ENCODE results near the gene PSMA7. TPM values are rescaled to one million over a fixed set of nuclear protein-coding genes. Genes with fewer than 3 reads are reported as not detected.
"Not testable (repeated sequence)": the region's sequence is repeated elsewhere in the genome, so short reads cannot be mapped to it uniquely, and the experiment has no call there.

Gene PSMA7
- total RNA-seq, 1 donor: 215 TPM

DNA sequence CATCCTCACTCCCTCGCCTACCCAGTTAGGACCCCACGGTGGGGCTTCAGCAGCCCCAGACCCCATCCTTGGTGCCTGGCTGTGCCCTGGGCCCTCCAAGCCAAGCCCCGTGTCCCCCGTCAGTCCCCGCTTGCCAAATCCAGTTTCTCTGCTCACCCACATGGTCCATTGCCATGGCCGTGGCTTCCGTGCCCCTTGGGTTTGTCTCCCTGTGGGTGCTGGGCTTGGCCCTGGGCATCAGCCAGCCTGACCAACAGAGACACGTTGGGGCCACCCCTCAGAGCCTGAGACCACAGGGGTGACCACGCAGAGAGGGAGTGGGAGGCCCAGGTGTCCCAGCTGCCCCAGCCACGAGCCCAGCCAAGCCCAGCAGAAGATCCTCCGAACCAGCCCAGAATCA, 8.0 kb upstream of the PSMA7 start:
- Histone ChIP-seq H3K4me2 (ENCODE audit: insufficient read depth, low read length) (no peak overlapping the region), H3K27ac (ENCODE audit: low read depth, low read length) (no peak overlapping the region), H3K36me3 (ENCODE audit: insufficient read depth, low read length) (peaks cover 6% of the 10 kb centered on the region), H2AFZ (ENCODE audit: low read length) (no peak overlapping the region), H3K79me2 (ENCODE audit: insufficient read depth, low read length) (peaks cover 99% of the 10 kb centered on the region), H3K4me3 (ENCODE audit: insufficient read depth, low read length) (no peak overlapping the region), H3K27me3 (ENCODE audit: insufficient read depth, low read length) (no peaks in the 10 kb centered on the region), H3K4me1 (ENCODE audit: insufficient read depth, low read length) (no peaks in the 10 kb centered on the region), H3K9me3 (ENCODE audit: low read depth, low read length) (no peaks in the 10 kb centered on the region), H4K20me1 (ENCODE audit: insufficient read depth, low read length) (peaks cover 77% of the 10 kb centered on the region)
- TF ChIP-seq, protein P1, sequence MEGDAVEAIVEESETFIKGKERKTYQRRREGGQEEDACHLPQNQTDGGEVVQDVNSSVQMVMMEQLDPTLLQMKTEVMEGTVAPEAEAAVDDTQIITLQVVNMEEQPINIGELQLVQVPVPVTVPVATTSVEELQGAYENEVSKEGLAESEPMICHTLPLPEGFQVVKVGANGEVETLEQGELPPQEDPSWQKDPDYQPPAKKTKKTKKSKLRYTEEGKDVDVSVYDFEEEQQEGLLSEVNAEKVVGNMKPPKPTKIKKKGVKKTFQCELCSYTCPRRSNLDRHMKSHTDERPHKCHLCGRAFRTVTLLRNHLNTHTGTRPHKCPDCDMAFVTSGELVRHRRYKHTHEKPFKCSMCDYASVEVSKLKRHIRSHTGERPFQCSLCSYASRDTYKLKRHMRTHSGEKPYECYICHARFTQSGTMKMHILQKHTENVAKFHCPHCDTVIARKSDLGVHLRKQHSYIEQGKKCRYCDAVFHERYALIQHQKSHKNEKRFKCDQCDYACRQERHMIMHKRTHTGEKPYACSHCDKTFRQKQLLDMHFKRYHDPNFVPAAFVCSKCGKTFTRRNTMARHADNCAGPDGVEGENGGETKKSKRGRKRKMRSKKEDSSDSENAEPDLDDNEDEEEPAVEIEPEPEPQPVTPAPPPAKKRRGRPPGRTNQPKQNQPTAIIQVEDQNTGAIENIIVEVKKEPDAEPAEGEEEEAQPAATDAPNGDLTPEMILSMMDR (IDR thresholded peaks at IDR 0.05; ENCODE audit: extremely low read depth, low read depth, low read length): no peak
- DNase-seq (ENCODE audit: insufficient read length, low spot score, missing footprints): peak; percentile 62

DNA sequence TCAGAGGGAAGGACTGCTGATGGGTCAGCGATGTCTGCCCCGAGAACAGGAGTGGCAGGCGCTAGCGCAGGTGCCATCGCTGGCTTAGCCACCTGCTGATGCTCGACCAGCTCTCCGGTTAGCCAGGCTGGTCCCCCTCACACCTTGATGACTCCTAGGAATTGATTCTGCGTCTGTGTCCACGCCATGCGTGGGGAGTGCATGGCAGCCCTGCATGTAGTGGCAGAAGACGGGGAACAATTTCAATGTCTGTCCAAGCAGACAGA, 7.0 kb upstream of the PSMA7 start:
- Histone ChIP-seq H2AFZ (ENCODE audit: low read length) (no peak overlapping the region), H4K20me1 (ENCODE audit: insufficient read depth, low read length) (peaks cover 77% of the 10 kb centered on the region)

DNA sequence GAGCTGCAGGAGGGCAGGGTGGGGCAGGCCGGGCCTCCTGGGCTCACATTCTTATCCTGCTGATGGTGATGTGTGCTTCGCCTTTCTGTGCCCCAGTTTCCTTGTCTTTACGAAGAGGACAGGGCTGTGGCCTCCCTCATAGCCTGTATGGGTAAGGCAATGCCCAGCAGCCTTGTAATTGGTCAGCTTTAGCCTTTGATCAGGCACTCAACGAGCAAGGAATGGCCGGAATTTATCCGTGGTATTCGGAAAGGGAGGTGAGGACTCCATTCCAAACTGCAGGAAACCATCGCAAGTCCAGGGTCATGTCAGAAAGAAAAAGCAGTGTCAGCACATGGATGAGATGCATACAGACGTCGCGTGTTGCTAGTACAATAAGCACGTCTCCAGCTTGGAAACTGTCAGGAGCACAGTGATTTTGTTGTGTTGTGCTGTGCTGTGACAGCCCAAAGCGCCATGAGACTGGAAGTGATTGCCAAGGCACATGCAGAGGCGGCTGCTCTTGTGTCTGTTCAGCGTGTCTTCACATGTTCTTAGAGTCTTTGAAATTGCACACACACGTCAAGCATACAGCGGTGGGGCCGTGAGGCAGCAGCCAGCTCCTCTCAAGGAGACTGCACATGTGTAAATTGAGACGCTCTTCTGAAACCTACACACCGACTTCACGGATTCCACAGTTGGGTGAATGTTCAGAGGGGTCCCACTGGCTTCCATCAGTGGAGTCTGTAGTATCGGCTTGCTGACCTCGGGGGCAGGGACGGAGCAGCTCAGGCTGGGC, 6.5 kb upstream of the PSMA7 start:
- peaks cover 9% of the 10 kb centered on the region for H3K36me3 ChIP-seq (ENCODE audit: insufficient read depth, low read length)
- H4K20me1 ChIP-seq (ENCODE audit: insufficient read depth, low read length): peaks cover 79% of the 10 kb centered on the region
- no peaks in the 10 kb centered on the region for H3K9me3 ChIP-seq (ENCODE audit: low read depth, low read length)
- H3K27me3 ChIP-seq (ENCODE audit: insufficient read depth, low read length): no peaks in the 10 kb centered on the region
- H3K4me2 ChIP-seq (ENCODE audit: insufficient read depth, low read length): no peak overlapping the region
- H3K4me3 ChIP-seq (ENCODE audit: insufficient read depth, low read length): no peak overlapping the region
- TF ChIP-seq, protein P1 (IDR thresholded peaks at IDR 0.05; ENCODE audit: extremely low read depth, low read depth, low read length): no peak
- no peak overlapping the region for H2AFZ ChIP-seq (ENCODE audit: low read length)
- no peak overlapping the region for H3K27ac ChIP-seq (ENCODE audit: low read depth, low read length)
- DNase-seq (ENCODE audit: insufficient read length, low spot score, missing footprints): peak; percentile 71
- H3K4me1 ChIP-seq (ENCODE audit: insufficient read depth, low read length): peaks cover 5% of the 10 kb centered on the region
- peaks cover 99% of the 10 kb centered on the region for H3K79me2 ChIP-seq (ENCODE audit: insufficient read depth, low read length)

More for the DNA sequence above, 7.0 kb upstream of the PSMA7 start:
- no peaks in the 10 kb centered on the region for H3K9me3 ChIP-seq (ENCODE audit: low read depth, low read length)
- TF ChIP-seq, protein P1 (IDR thresholded peaks at IDR 0.05; ENCODE audit: extremely low read depth, low read depth, low read length): no peak
- H3K4me3 ChIP-seq (ENCODE audit: insufficient read depth, low read length): no peak overlapping the region
- peaks cover 9% of the 10 kb centered on the region for H3K36me3 ChIP-seq (ENCODE audit: insufficient read depth, low read length)
- no peaks in the 10 kb centered on the region for H3K27me3 ChIP-seq (ENCODE audit: insufficient read depth, low read length)
- H3K4me2 ChIP-seq (ENCODE audit: insufficient read depth, low read length): no peak overlapping the region
- no peak overlapping the region for H3K27ac ChIP-seq (ENCODE audit: low read depth, low read length)
- H3K4me1 ChIP-seq (ENCODE audit: insufficient read depth, low read length): peaks cover under 1% of the 10 kb centered on the region
- peak; percentile 46 for DNase-seq (ENCODE audit: insufficient read length, low spot score, missing footprints)
- peaks cover 99% of the 10 kb centered on the region for H3K79me2 ChIP-seq (ENCODE audit: insufficient read depth, low read length)

DNA sequence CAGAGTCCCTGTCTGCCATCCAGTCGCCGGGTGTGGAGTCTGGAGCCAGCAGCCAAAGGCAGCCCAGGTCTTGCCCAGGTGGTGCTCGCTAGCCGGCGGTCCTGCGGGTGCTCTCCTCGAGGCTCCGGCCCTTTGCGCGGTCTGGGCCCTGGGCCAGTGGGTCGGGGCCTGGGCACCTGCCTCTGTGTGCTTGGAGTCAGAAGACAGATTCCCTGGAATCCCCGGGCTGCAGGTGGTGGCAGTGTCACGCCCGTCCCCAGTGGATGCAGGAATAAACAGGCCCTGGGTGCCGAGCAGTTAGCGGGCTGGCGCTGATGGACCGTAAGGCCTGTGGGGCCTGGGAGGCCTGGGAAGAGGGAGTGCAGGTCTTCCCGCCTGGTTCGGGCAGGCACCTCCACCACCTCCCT, 5.7 kb upstream of the PSMA7 start:
- Histone ChIP-seq H4K20me1 (ENCODE audit: insufficient read depth, low read length) (peaks cover 79% of the 10 kb centered on the region), H3K4me1 (ENCODE audit: insufficient read depth, low read length) (peaks cover 8% of the 10 kb centered on the region), H3K4me3 (ENCODE audit: insufficient read depth, low read length) (no peak overlapping the region), H3K27me3 (ENCODE audit: insufficient read depth, low read length) (no peaks in the 10 kb centered on the region), H3K36me3 (ENCODE audit: insufficient read depth, low read length) (peaks cover 9% of the 10 kb centered on the region), H3K79me2 (ENCODE audit: insufficient read depth, low read length) (peaks cover 98% of the 10 kb centered on the region), H3K9me3 (ENCODE audit: low read depth, low read length) (no peaks in the 10 kb centered on the region), H3K27ac (ENCODE audit: low read depth, low read length) (no peak overlapping the region), H2AFZ (ENCODE audit: low read length) (no peak overlapping the region), H3K4me2 (ENCODE audit: insufficient read depth, low read length) (no peak overlapping the region)
- TF ChIP-seq, protein P1 (IDR thresholded peaks at IDR 0.05; ENCODE audit: extremely low read depth, low read depth, low read length): no peak
- DNase-seq (ENCODE audit: insufficient read length, low spot score, missing footprints): peak; percentile 69

DNA sequence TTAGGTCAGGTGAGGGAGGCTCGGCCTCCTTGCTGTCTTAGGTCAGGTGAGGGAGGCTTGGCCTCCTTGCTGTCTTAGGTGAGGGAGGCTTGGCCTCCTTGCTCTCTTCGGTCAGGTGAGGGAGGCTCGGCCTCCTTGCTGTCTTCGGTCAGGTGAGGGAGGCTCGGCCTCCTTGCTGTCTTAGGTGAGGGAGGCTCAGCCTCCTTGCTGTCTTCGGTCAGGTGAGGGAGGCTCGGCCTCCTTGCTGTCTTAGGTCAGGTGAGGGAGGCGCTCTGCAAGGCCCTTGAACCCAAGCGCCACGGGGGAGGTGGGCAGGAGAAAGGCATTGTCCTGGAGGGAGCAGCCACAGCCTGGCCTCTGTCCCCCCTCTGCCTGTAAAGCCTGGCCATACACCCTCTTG, 5.2 kb upstream of the PSMA7 start:
- not testable (repeated sequence) for H3K4me3 ChIP-seq (ENCODE audit: insufficient read depth, low read length); H2AFZ ChIP-seq (ENCODE audit: low read length); H3K4me1 ChIP-seq (ENCODE audit: insufficient read depth, low read length); H3K27ac ChIP-seq (ENCODE audit: low read depth, low read length); H3K36me3 ChIP-seq (ENCODE audit: insufficient read depth, low read length); H3K4me2 ChIP-seq (ENCODE audit: insufficient read depth, low read length); DNase-seq (ENCODE audit: insufficient read length, low spot score, missing footprints); H3K9me3 ChIP-seq (ENCODE audit: low read depth, low read length); H3K27me3 ChIP-seq (ENCODE audit: insufficient read depth, low read length)
- H3K79me2 ChIP-seq (ENCODE audit: insufficient read depth, low read length): peaks cover 93% of the 10 kb centered on the region
- H4K20me1 ChIP-seq (ENCODE audit: insufficient read depth, low read length): peaks cover 75% of the 10 kb centered on the region

All from osteoblast (primary cell).